ENCODE data around the gene GNAI2.

DNA sequence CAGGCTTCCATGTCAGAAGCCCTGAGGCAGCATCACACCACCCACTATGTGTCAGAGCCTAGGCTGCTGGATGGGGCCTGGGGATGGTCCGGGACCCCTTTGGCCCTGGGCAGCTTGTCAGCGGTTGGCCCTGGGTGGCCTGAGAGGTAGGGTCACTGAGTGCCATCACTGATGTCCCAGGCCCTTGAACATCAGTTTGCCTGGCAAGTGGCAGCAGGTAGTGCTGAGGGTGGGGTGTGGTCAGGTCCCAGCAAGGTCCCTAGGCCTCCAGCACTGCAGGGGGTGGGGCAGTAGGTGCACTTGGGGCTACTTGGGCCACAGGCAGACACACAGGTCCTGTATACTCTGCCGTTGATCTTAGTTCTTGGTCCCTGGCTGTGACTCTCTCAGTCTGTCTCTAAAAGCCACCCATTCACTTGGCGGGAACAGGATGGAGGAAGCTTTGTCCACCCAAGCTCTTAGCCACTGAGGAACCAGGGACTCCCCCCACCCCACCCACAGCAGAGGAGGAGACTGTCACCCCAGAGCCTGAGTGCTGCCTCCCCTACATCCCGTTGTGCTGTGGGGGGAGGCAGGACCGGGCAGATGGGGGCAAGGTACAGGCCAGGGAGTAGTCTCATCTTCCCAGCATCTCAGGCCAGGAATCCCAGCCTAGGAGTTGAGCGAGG, 5.8 kb downstream of the GNAI2 start:
- no peak for TF ChIP-seq ZFP3 (CRISPR knock-in tag; IDR thresholded peaks at IDR 0.05)
- no peak for TF ChIP-seq ARNTL (CRISPR knock-in tag; IDR thresholded peaks at IDR 0.05; ENCODE audit: borderline replicate concordance, low read depth)
- no peak for TF ChIP-seq ZC3H10 (CRISPR knock-in tag; IDR thresholded peaks at IDR 0.05)
- TF ChIP-seq, protein P1, sequence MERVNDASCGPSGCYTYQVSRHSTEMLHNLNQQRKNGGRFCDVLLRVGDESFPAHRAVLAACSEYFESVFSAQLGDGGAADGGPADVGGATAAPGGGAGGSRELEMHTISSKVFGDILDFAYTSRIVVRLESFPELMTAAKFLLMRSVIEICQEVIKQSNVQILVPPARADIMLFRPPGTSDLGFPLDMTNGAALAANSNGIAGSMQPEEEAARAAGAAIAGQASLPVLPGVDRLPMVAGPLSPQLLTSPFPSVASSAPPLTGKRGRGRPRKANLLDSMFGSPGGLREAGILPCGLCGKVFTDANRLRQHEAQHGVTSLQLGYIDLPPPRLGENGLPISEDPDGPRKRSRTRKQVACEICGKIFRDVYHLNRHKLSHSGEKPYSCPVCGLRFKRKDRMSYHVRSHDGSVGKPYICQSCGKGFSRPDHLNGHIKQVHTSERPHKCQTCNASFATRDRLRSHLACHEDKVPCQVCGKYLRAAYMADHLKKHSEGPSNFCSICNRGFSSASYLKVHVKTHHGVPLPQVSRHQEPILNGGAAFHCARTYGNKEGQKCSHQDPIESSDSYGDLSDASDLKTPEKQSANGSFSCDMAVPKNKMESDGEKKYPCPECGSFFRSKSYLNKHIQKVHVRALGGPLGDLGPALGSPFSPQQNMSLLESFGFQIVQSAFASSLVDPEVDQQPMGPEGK (CRISPR knock-in tag; IDR thresholded peaks at IDR 0.05; ENCODE audit: borderline replicate concordance), result no peak
- TF ChIP-seq GLIS3 (CRISPR knock-in tag; IDR thresholded peaks at IDR 0.05), result no peak
- TF ChIP-seq, protein P2, sequence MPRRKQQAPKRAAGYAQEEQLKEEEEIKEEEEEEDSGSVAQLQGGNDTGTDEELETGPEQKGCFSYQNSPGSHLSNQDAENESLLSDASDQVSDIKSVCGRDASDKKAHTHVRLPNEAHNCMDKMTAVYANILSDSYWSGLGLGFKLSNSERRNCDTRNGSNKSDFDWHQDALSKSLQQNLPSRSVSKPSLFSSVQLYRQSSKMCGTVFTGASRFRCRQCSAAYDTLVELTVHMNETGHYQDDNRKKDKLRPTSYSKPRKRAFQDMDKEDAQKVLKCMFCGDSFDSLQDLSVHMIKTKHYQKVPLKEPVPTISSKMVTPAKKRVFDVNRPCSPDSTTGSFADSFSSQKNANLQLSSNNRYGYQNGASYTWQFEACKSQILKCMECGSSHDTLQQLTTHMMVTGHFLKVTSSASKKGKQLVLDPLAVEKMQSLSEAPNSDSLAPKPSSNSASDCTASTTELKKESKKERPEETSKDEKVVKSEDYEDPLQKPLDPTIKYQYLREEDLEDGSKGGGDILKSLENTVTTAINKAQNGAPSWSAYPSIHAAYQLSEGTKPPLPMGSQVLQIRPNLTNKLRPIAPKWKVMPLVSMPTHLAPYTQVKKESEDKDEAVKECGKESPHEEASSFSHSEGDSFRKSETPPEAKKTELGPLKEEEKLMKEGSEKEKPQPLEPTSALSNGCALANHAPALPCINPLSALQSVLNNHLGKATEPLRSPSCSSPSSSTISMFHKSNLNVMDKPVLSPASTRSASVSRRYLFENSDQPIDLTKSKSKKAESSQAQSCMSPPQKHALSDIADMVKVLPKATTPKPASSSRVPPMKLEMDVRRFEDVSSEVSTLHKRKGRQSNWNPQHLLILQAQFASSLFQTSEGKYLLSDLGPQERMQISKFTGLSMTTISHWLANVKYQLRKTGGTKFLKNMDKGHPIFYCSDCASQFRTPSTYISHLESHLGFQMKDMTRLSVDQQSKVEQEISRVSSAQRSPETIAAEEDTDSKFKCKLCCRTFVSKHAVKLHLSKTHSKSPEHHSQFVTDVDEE (CRISPR knock-in tag; IDR thresholded peaks at IDR 0.05), result no peak
- no peak for TF ChIP-seq ZNF8 (CRISPR knock-in tag; IDR thresholded peaks at IDR 0.05)
- no peak for TF ChIP-seq RARB (CRISPR knock-in tag; IDR thresholded peaks at IDR 0.05)
- TF ChIP-seq, protein P3, sequence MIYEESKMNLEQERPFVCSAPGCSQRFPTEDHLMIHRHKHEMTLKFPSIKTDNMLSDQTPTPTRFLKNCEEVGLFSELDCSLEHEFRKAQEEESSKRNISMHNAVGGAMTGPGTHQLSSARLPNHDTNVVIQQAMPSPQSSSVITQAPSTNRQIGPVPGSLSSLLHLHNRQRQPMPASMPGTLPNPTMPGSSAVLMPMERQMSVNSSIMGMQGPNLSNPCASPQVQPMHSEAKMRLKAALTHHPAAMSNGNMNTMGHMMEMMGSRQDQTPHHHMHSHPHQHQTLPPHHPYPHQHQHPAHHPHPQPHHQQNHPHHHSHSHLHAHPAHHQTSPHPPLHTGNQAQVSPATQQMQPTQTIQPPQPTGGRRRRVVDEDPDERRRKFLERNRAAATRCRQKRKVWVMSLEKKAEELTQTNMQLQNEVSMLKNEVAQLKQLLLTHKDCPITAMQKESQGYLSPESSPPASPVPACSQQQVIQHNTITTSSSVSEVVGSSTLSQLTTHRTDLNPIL (CRISPR knock-in tag; IDR thresholded peaks at IDR 0.05; ENCODE audit: low read depth), result no peak
- no peak for TF ChIP-seq ISL1 (CRISPR knock-in tag; IDR thresholded peaks at IDR 0.05)
- no peak for TF ChIP-seq SNAI2 (CRISPR knock-in tag; IDR thresholded peaks at IDR 0.05)

Measured in SK-N-SH treated with all-trans-retinoic acid at 6 μM for 48 hours (cell line).